ENCODE measurements around the gene DPP9.

DPP9 gene

GRCh38 chr19:4676955-4677731, 46.5 kb downstream of the DPP9 start:
- TF ChIP-seq, protein P1, sequence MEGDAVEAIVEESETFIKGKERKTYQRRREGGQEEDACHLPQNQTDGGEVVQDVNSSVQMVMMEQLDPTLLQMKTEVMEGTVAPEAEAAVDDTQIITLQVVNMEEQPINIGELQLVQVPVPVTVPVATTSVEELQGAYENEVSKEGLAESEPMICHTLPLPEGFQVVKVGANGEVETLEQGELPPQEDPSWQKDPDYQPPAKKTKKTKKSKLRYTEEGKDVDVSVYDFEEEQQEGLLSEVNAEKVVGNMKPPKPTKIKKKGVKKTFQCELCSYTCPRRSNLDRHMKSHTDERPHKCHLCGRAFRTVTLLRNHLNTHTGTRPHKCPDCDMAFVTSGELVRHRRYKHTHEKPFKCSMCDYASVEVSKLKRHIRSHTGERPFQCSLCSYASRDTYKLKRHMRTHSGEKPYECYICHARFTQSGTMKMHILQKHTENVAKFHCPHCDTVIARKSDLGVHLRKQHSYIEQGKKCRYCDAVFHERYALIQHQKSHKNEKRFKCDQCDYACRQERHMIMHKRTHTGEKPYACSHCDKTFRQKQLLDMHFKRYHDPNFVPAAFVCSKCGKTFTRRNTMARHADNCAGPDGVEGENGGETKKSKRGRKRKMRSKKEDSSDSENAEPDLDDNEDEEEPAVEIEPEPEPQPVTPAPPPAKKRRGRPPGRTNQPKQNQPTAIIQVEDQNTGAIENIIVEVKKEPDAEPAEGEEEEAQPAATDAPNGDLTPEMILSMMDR (IDR thresholded peaks at IDR 0.05): peak; percentile 35; the same call in 1 of the 2 replicates

GRCh38 chr19:4675346-4675745, 48.3 kb downstream of the DPP9 start:
- TF ChIP-seq, protein P1 (IDR thresholded peaks at IDR 0.05): no peak

DNA sequence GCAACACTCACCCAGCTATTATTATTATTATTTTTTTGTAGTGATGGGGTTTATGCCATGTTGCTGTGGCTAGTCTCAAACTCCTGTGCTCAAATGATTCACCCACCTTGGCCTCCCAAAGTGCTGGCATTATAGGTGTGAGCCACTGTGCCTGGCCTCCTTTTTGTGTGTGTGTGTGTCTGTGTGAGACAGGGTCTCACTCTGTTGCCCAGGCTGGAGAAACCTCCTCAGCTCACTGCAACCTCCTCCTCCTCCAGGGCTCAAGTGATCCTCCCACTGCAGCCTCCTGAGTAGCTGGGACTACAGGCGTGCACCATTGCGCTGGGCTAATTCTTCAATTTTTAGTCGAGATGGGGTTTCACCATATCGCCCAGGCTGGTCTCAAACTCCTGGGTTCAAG, 49.9 kb downstream of the DPP9 start:
- TF ChIP-seq, protein P1 (IDR thresholded peaks at IDR 0.05): no peak

GRCh38 chr19:4673216-4673615, 50.4 kb downstream of the DPP9 start:
- TF ChIP-seq, protein P1 (IDR thresholded peaks at IDR 0.05): no peak

- TF ChIP-seq, protein P1 (IDR thresholded peaks at IDR 0.05): no peak
These were observed 52.3 kb downstream of the DPP9 start for GRCh38 chr19:4671185-4671851.

DNA sequence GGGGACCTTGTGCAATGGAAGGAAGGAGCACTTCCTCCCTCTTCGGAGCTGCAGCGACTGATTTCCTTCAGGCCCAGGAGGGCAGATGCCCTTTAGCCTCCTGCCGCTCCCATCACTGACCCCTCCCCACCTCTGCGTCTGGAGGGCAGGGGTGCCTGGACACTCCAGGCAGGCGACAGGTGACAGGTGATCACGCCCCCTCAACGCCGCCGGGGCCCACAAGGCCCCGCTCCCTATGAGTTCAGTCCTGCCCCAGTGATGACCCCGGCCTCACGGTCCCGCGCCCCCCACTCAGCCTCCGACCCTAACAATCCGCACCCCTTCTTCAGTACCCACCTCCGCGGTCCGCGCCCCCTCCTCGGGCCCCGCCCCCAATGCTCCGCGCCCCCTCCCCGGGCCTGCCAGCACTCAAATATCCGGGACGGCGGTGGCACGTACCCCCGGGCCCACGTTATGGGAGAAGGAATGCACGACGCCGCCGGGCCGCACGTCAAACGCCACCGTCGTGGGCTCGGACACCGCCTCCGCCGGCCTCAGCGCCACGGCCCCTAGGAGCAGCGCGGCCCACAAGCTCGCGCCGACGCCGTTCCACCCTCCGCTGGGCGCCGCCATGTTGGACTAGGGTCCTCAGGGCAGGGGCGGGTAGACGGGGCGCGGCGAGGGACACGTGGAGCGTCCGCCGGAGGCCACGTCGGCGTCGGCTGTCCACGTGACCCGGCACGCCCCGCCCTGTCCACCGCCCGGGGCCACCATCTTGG, 53.7 kb downstream of the DPP9 start, which contains the start of gene MYDGF:
Gene MYDGF, minus strand, starts transcription at position 620 of the 758 bp plus-strand sequence. Its CDS starts 8 bp downstream, at position 612.
- TF ChIP-seq, protein P1 (IDR thresholded peaks at IDR 0.05): no peak

GRCh38 chr19:4664642-4665041, 59.0 kb downstream of the DPP9 start:
- TF ChIP-seq, protein P1 (IDR thresholded peaks at IDR 0.05): no peak

Measured in LNCAP (cell line).